ENCODE measurements around the gene BACH2.

DNA sequence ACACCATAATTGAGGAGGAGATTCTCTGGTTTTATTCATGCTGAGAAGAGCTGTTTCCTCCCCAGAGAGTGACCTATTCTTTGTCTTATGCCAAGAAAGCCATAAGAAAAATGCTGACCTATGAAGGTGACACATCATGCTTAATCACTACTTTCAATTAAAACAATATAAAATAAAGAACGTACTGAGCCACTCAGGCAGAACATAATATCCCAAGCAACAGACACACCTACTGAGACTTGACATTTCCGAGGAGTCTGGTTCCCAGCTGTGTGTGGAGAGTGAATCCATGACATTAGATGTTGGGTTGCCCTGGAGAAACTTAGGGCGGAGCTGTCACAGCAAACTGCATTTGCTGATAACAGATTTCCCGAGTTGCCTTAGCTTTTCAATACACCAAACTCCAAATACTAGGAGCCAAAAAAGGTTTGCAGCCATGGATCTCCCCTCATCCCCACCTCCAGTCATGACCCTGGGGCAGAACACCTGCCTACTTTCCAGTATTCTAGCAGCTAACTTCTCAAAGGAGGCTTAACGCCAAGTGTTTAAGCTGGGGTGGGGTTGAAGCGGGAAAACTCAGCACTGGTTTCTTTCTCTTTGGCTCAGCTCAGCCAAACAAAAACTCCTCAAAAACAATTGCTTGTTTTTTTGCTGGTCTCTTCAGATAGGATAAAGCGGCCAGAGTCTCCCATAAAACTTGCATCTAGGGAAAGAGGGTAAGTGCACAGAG lies 92.2 kb downstream of the BACH2 start:
- TF ChIP-seq POLR2A (IDR thresholded peaks at IDR 0.05; ENCODE audit: low read depth, low read length) (no peak), POLR2AphosphoS5 (IDR thresholded peaks at IDR 0.05; ENCODE audit: low read depth, low read length) (no peak), TAF1 (IDR thresholded peaks at IDR 0.05; ENCODE audit: borderline replicate concordance, low read depth, low read length) (no peak)

All from GM12892 (cell line).